Aortic smooth muscle cell (primary cell): ENCODE data around the gene TIMM23B. TPM values are rescaled to one million over a fixed set of nuclear protein-coding genes. Genes with fewer than 3 reads are reported as not detected.

Experiments
- total RNA-seq: library from RNA; depleted of rRNA; stranded (reverse); fragments of >200 nt; gene quantifications from 2 replicates; pipeline ENCODE4 v1.2.3, GENCODE V29; 2014

The TIMM23B gene
- 18.7 and 22.2 TPM in 2 replicates for total RNA-seq

GRCh38 chr10:49941447-49942338 is at the start of gene TIMM23B, which contains the start of gene PARG:
TSS of gene TIMM23B (plus strand) at chr10:49942053. CDS start at chr10:49942195, 142 bp downstream.
TSS of gene PARG (minus strand) at chr10:49942027. CDS start at chr10:49941725, 302 bp downstream.

GRCh38 chr10:49988376-49988775 is 46.5 kb downstream of the TIMM23B start, which contains the start of gene AGAP6:
TSS of gene AGAP6 (plus strand) at chr10:49988406. CDS start at chr10:49988716, 310 bp downstream.

Other genes with a start within 250 kb of the TIMM23B start
- gene OGDHL, start 179.7 kb upstream of the TIMM23B start, total RNA-seq, result 0.26 and 0.68 TPM in 2 replicates
- 39.4 and 39.9 TPM in 2 replicates for gene PARG, start within 50 bp of the TIMM23B start, total RNA-seq
- gene AGAP6, start 46.4 kb downstream of the TIMM23B start, total RNA-seq, result 2.1 and 2.2 TPM in 2 replicates
- gene WASHC2A, start 125.9 kb downstream of the TIMM23B start, total RNA-seq, result 72.0 and 83.3 TPM in 2 replicates